ENCODE measurements around the gene CTCFL. TPM values are rescaled to one million over a fixed set of nuclear protein-coding genes. Genes with fewer than 3 reads are reported as not detected.

The CTCFL gene
- total and polyA plus RNA-seq, 3 donors from 2014 or later, result 19.8 to 33.9 (median 24.8) TPM

GRCh38 chr20:57557926-57558613 lies 33.1 kb upstream of the CTCFL start:
- TF ChIP-seq CTCF (IDR thresholded peaks at IDR 0.05), result no peak
- TF ChIP-seq POLR2A (IDR thresholded peaks at IDR 0.05), result no peak
- WGBS, 2 donors, result 78 to 80% methylated on average over 9 of the region's 9 CpGs
- Histone ChIP-seq H3K36me3 (ENCODE audit: low read depth, missing control alignments) (no peaks in the 10 kb centered on the region), H3K27me3 (no peaks in the 10 kb centered on the region), H3K9me3 (no peaks in the 10 kb centered on the region), H3K27ac (no peak overlapping the region), H3K4me1 (peaks cover 6% of the 10 kb centered on the region), H3K4me3 (no peak overlapping the region)
- no peak for DNase-seq
- intact Hi-C loops (cut with DNase I; ENCODE audit: low total_unique reads), result no loop called here

- Histone ChIP-seq H3K27me3 (no peaks in the 10 kb centered on the region), H3K9me3 (no peaks in the 10 kb centered on the region), H3K4me3 (no peak overlapping the region), H3K4me1 (peaks cover 6% of the 10 kb centered on the region), H3K27ac (no peak overlapping the region), H3K36me3 (ENCODE audit: low read depth, missing control alignments) (no peaks in the 10 kb centered on the region)
- intact Hi-C loops (cut with DNase I; ENCODE audit: low total_unique reads), result no loop called here
- TF ChIP-seq CTCF (IDR thresholded peaks at IDR 0.05) (no peak), POLR2A (IDR thresholded peaks at IDR 0.05) (no peak)
- no peak for DNase-seq
- 67 to 72% methylated on average over 3 of the region's 3 CpGs for WGBS, 2 donors
Observed at GRCh38 chr20:57556980-57557274, 32.0 kb upstream of the CTCFL start.

DNA sequence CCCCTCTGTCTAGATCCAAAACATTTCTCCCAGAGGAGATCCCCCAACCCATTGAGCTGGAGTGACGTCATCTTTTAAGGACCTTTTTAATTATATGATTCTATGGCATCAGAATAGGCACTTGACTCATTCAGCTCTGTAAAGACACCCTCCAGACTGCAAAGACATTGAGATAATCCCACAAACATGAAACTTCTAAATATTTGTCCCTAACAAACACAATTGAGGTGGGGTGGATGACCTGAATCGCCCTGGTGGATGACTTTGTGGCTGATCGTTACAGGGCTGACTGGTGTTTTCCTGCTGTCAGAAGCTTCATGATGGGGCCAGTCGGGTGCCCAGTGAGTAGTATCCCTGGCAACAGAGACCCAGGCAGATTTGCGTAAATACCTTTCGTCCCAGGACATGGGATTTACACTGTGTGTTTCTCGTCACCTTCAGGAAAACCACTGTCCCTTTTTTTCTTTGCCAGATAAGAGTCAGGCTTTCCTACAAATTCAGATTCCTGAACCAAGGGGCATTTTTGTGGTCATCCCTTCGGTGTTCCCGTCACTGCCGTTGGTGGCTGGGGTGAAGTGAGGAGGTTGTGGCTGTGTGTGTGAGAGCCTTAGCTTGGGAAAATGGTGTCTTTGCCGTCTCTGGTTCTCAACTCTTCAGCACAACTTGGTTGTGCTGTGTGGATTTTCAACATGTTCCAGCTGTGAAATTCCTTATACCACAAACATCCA lies 30.7 kb upstream of the CTCFL start:
- Histone ChIP-seq H3K9me3 (no peaks in the 10 kb centered on the region), H3K4me3 (no peak overlapping the region), H3K4me1 (peaks cover under 1% of the 10 kb centered on the region), H3K27me3 (no peaks in the 10 kb centered on the region), H3K36me3 (ENCODE audit: low read depth, missing control alignments) (no peaks in the 10 kb centered on the region), H3K27ac (no peak overlapping the region)
- TF ChIP-seq CTCF (IDR thresholded peaks at IDR 0.05), result no peak
- no peak for TF ChIP-seq POLR2A (IDR thresholded peaks at IDR 0.05)
- 86 to 89% methylated on average over 11 of the region's 11 CpGs for WGBS, 2 donors
- no peak for DNase-seq
- intact Hi-C loops (cut with DNase I; ENCODE audit: low total_unique reads), result no loop called here

DNA sequence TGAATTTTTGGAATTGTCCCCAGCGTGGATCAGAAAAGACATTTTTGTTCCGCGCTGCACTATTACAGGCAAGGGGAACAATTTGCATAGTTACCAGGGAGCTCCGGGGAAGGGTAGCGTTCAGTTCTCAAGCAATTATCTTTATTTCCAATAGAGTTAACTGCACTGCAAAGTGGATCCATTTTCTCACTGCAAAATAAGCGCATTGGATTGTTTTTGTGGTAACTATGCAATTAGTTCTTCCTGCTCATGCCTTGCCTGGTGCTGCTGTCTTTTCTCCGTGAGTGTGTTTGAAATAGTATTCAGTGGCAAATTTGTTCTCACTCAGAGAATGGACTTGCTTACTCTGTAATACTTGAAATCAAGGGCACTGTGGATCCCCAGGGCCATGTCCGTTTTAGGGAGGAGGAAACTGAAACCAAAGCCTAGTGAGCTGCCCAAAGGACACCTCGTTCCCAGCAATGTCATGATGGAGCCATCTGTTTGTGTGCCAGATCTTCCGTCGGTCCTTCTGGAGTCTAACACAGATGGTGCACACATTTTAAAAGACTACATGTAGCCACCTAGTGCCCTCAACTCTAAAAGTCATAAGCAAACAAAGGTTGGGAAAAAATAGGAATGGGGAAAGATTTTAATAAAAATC lies 28.6 kb upstream of the CTCFL start:
- Histone ChIP-seq H3K27ac (no peak overlapping the region), H3K4me1 (no peaks in the 10 kb centered on the region), H3K36me3 (ENCODE audit: low read depth, missing control alignments) (no peaks in the 10 kb centered on the region), H3K9me3 (no peaks in the 10 kb centered on the region), H3K4me3 (no peak overlapping the region), H3K27me3 (no peaks in the 10 kb centered on the region)
- WGBS, 2 donors, result 60 to 71% methylated on average over 11 of the region's 11 CpGs
- no peak for DNase-seq
- TF ChIP-seq POLR2A (IDR thresholded peaks at IDR 0.05) (no peak), CTCF (IDR thresholded peaks at IDR 0.05) (no peak)
- intact Hi-C loops (cut with DNase I; ENCODE audit: low total_unique reads), result no loop called here
